ENCODE measurements around the gene LIF.

The LIF gene

GRCh38 chr22:30288419-30289140 lies 42.0 kb upstream of the LIF start:
- H3K27ac Mint-ChIP-seq: peak overlapping the region; percentile 71 to 79
- H3K36me3 Mint-ChIP-seq (ENCODE audit: insufficient read depth): peaks cover 35% of the 10 kb centered on the region
- DNase-seq: no peak
- H3K27me3 Mint-ChIP-seq: no peaks in the 10 kb centered on the region
- H3K9me3 Mint-ChIP-seq: no peaks in the 10 kb centered on the region
- peak overlapping the region; percentile 87 to 94 for H3K4me3 Mint-ChIP-seq
- no peak for ATAC-seq (replicated peaks)
- H3K4me1 Mint-ChIP-seq (ENCODE audit: low read depth in 2 of 2): peaks cover 32 to 35% of the 10 kb centered on the region in 2 donors

- H3K27ac Mint-ChIP-seq: peak overlapping the region; percentile 71 to 79
- peaks cover 29% of the 10 kb centered on the region for H3K36me3 Mint-ChIP-seq (ENCODE audit: insufficient read depth)
- peak; percentile 83 to 90 (median 88) for DNase-seq
- H3K27me3 Mint-ChIP-seq: no peaks in the 10 kb centered on the region
- no peaks in the 10 kb centered on the region for H3K9me3 Mint-ChIP-seq
- ATAC-seq (replicated peaks): peak; percentile 46
- peaks cover 28 to 38% of the 10 kb centered on the region in 2 donors for H3K4me1 Mint-ChIP-seq (ENCODE audit: low read depth in 2 of 2)
- peak overlapping the region; percentile 87 to 94 for H3K4me3 Mint-ChIP-seq
These were observed 41.3 kb upstream of the LIF start for GRCh38 chr22:30287648-30288418.

GRCh38 chr22:30286813-30287647 lies 40.5 kb upstream of the LIF start:
- Mint-ChIP-seq H3K9me3 (no peaks in the 10 kb centered on the region), H3K4me1 (ENCODE audit: low read depth in 2 of 2) (peaks cover 28 to 40% of the 10 kb centered on the region in 2 donors), H3K27me3 (no peaks in the 10 kb centered on the region), H3K27ac (no peak overlapping the region), H3K36me3 (ENCODE audit: insufficient read depth) (peaks cover 27% of the 10 kb centered on the region), H3K4me3 (peak overlapping the region in 1 of 2 donors; percentile 94)
- ATAC-seq (replicated peaks) (peak; percentile 36), DNase-seq (peak; percentile 83 to 86 (median 86))

GRCh38 chr22:30286331-30286730 lies 39.8 kb upstream of the LIF start:
- no peak overlapping the region for H3K4me3 Mint-ChIP-seq
- peaks cover 28 to 37% of the 10 kb centered on the region in 2 donors for H3K4me1 Mint-ChIP-seq (ENCODE audit: low read depth in 2 of 2)

GRCh38 chr22:30285846-30286200 lies 39.3 kb upstream of the LIF start:
- Mint-ChIP-seq H3K36me3 (ENCODE audit: insufficient read depth) (peaks cover 18% of the 10 kb centered on the region), H3K4me1 (ENCODE audit: low read depth in 2 of 2) (peaks cover 25 to 37% of the 10 kb centered on the region in 2 donors), H3K27me3 (no peaks in the 10 kb centered on the region), H3K4me3 (no peak overlapping the region), H3K9me3 (no peaks in the 10 kb centered on the region), H3K27ac (no peak overlapping the region)
- ATAC-seq (replicated peaks): no peak
- DNase-seq: no peak

More at GRCh38 chr22:30286331-30286730, 39.8 kb upstream of the LIF start:
- peaks cover 22% of the 10 kb centered on the region for H3K36me3 Mint-ChIP-seq (ENCODE audit: insufficient read depth)
- H3K9me3 Mint-ChIP-seq: no peaks in the 10 kb centered on the region
- no peak overlapping the region for H3K27ac Mint-ChIP-seq
- DNase-seq: no peak
- H3K27me3 Mint-ChIP-seq: no peaks in the 10 kb centered on the region
- ATAC-seq (replicated peaks): no peak

GRCh38 chr22:30285176-30285845 lies 38.8 kb upstream of the LIF start:
- Mint-ChIP-seq H3K4me3 (no peak overlapping the region), H3K4me1 (ENCODE audit: low read depth in 2 of 2) (peaks cover 22 to 33% of the 10 kb centered on the region in 2 donors)

GRCh38 chr22:30284666-30285065 lies 38.1 kb upstream of the LIF start:
- no peak overlapping the region for H3K4me3 Mint-ChIP-seq
- H3K27ac Mint-ChIP-seq: peak overlapping the region in 1 of 2 donors; percentile 16
- no peak for ATAC-seq (replicated peaks)
- peaks cover 7% of the 10 kb centered on the region for H3K36me3 Mint-ChIP-seq (ENCODE audit: insufficient read depth)
- no peak for DNase-seq
- H3K9me3 Mint-ChIP-seq: no peaks in the 10 kb centered on the region
- H3K4me1 Mint-ChIP-seq (ENCODE audit: low read depth in 2 of 2): peaks cover 16 to 28% of the 10 kb centered on the region in 2 donors
- H3K27me3 Mint-ChIP-seq: peaks cover 0 to 4% of the 10 kb centered on the region in 2 donors

More at GRCh38 chr22:30285176-30285845, 38.8 kb upstream of the LIF start:
- ATAC-seq (replicated peaks) (no peak), DNase-seq (no peak)
- Mint-ChIP-seq H3K27ac (no peak overlapping the region), H3K36me3 (ENCODE audit: insufficient read depth) (peaks cover 13% of the 10 kb centered on the region), H3K9me3 (no peaks in the 10 kb centered on the region), H3K27me3 (no peaks in the 10 kb centered on the region)

GRCh38 chr22:30284172-30284571 lies 37.6 kb upstream of the LIF start:
- no peak overlapping the region for H3K4me3 Mint-ChIP-seq
- H3K36me3 Mint-ChIP-seq (ENCODE audit: insufficient read depth): peaks cover 7% of the 10 kb centered on the region
- peaks cover 0 to 9% of the 10 kb centered on the region in 2 donors for H3K27me3 Mint-ChIP-seq
- H3K9me3 Mint-ChIP-seq: no peaks in the 10 kb centered on the region
- H3K27ac Mint-ChIP-seq: peak overlapping the region in 1 of 2 donors; percentile 16
- peaks cover 13 to 29% of the 10 kb centered on the region in 2 donors for H3K4me1 Mint-ChIP-seq (ENCODE audit: low read depth in 2 of 2)
- DNase-seq: no peak
- no peak for ATAC-seq (replicated peaks)

- H3K4me3 Mint-ChIP-seq: peak overlapping the region in 1 of 2 donors; percentile 19
- H3K4me1 Mint-ChIP-seq (ENCODE audit: low read depth in 2 of 2): peaks cover 11 to 29% of the 10 kb centered on the region in 2 donors
- ATAC-seq (replicated peaks): no peak
- peaks cover 6% of the 10 kb centered on the region for H3K36me3 Mint-ChIP-seq (ENCODE audit: insufficient read depth)
- H3K9me3 Mint-ChIP-seq: no peaks in the 10 kb centered on the region
- H3K27ac Mint-ChIP-seq: peak overlapping the region in 1 of 2 donors; percentile 23
- no peak for DNase-seq
- H3K27me3 Mint-ChIP-seq: peaks cover under 1 to 17% of the 10 kb centered on the region in 2 donors
These were observed 36.8 kb upstream of the LIF start for GRCh38 chr22:30283342-30283741.

- Mint-ChIP-seq H3K4me3 (peak overlapping the region in 1 of 2 donors; percentile 19), H3K36me3 (ENCODE audit: insufficient read depth) (peaks cover 3% of the 10 kb centered on the region), H3K4me1 (ENCODE audit: low read depth in 2 of 2) (peaks cover 4 to 25% of the 10 kb centered on the region in 2 donors), H3K9me3 (no peaks in the 10 kb centered on the region), H3K27ac (peak overlapping the region in 1 of 2 donors; percentile 23), H3K27me3 (peaks cover 8 to 24% of the 10 kb centered on the region in 2 donors)
- ATAC-seq (replicated peaks) (no peak), DNase-seq (no peak)
These were observed 36.1 kb upstream of the LIF start for GRCh38 chr22:30282616-30283046.

- no peak for ATAC-seq (replicated peaks)
- peak overlapping the region in 1 of 2 donors; percentile 31 for H3K27ac Mint-ChIP-seq
- H3K4me3 Mint-ChIP-seq: no peak overlapping the region
- no peaks in the 10 kb centered on the region for H3K36me3 Mint-ChIP-seq (ENCODE audit: insufficient read depth)
- no peak for DNase-seq
- H3K9me3 Mint-ChIP-seq: no peaks in the 10 kb centered on the region
- peaks cover 7 to 29% of the 10 kb centered on the region in 2 donors for H3K4me1 Mint-ChIP-seq (ENCODE audit: low read depth in 2 of 2)
- H3K27me3 Mint-ChIP-seq: peaks cover 18 to 39% of the 10 kb centered on the region in 2 donors
These were observed 33.9 kb upstream of the LIF start for GRCh38 chr22:30280505-30280904.

- Mint-ChIP-seq H3K27me3 (peaks cover 18 to 41% of the 10 kb centered on the region in 2 donors), H3K4me1 (ENCODE audit: low read depth in 2 of 2) (peaks cover 10 to 33% of the 10 kb centered on the region in 2 donors), H3K36me3 (ENCODE audit: insufficient read depth) (no peaks in the 10 kb centered on the region), H3K27ac (no peak overlapping the region), H3K4me3 (no peak overlapping the region), H3K9me3 (no peaks in the 10 kb centered on the region)
- DNase-seq (no peak), ATAC-seq (replicated peaks) (no peak)
These were observed 33.4 kb upstream of the LIF start for GRCh38 chr22:30279932-30280331.

All from effector memory CD8-positive, alpha-beta T cell (primary cell).